ENCODE results near the gene TTPAL.

TTPAL gene

GRCh38 chr20:44445742-44446710 is 29.6 kb upstream of the TTPAL start:
- TF ChIP-seq ZFX (IDR thresholded peaks at IDR 0.05; ENCODE audit: borderline replicate concordance): no peak
- TF ChIP-seq CTCF (IDR thresholded peaks at IDR 0.05): no peak
- peak overlapping the region; percentile 88 for H3K27ac ChIP-seq

GRCh38 chr20:44447827-44448419 is 27.8 kb upstream of the TTPAL start:
- peak overlapping the region; percentile 88; the same call in 1 of the 2 replicates for H3K27ac ChIP-seq
- TF ChIP-seq CTCF (IDR thresholded peaks at IDR 0.05): no peak
- TF ChIP-seq ZFX (IDR thresholded peaks at IDR 0.05; ENCODE audit: borderline replicate concordance): no peak

GRCh38 chr20:44448753-44449546 is 26.7 kb upstream of the TTPAL start:
- H3K27ac ChIP-seq: peak overlapping the region; percentile 88
- no peak for TF ChIP-seq ZFX (IDR thresholded peaks at IDR 0.05; ENCODE audit: borderline replicate concordance)
- peak; percentile 61 for TF ChIP-seq CTCF (IDR thresholded peaks at IDR 0.05)

GRCh38 chr20:44449864-44450263 is 25.8 kb upstream of the TTPAL start:
- no peak for TF ChIP-seq ZFX (IDR thresholded peaks at IDR 0.05; ENCODE audit: borderline replicate concordance)
- TF ChIP-seq CTCF (IDR thresholded peaks at IDR 0.05): no peak
- peak overlapping the region; percentile 88 for H3K27ac ChIP-seq

- H3K27ac ChIP-seq: peak overlapping the region; percentile 88
- TF ChIP-seq ZFX (IDR thresholded peaks at IDR 0.05; ENCODE audit: borderline replicate concordance) (no peak), CTCF (IDR thresholded peaks at IDR 0.05) (no peak)
Observed at GRCh38 chr20:44450281-44450889, 25.3 kb upstream of the TTPAL start.

GRCh38 chr20:44450903-44451450 is 24.7 kb upstream of the TTPAL start:
- peak overlapping the region; percentile 88 for H3K27ac ChIP-seq
- TF ChIP-seq CTCF (IDR thresholded peaks at IDR 0.05): no peak
- no peak for TF ChIP-seq ZFX (IDR thresholded peaks at IDR 0.05; ENCODE audit: borderline replicate concordance)
